ENCODE measurements around the gene SYF2.

DNA sequence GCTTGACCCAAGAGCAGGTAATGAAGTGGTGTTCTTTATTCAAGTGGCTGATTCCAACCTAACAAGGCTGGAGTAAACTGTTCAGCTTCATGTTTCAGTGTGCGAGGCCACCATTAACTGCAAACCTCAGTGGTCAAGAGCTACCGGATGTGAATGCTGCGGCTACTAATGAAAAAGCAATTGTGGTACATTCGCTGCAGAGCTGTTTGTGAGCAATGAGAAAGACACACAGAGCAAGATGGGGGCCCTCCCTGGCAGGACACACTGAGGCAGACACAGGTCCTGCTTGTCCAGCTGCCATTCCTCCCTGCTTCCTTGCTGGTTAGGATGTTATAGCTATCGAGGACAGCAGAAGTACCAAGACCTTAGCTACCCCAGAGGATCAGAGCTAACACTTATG, 26.1 kb downstream of the SYF2 start:
- no peak for TF ChIP-seq POLR2A (IDR thresholded peaks at IDR 0.05; ENCODE audit: low read depth, low read length)
- TF ChIP-seq POLR2AphosphoS5 (IDR thresholded peaks at IDR 0.05; ENCODE audit: low read depth, low read length): no peak

Measured in GM12892 (cell line).